Keratinocyte (primary cell): ENCODE data around the gene ZFP91. TPM values are rescaled to one million over a fixed set of nuclear protein-coding genes. Genes with fewer than 3 reads are reported as not detected.

Experiments
- DNase-seq: peaks from one replicate; pipeline ENCODE4 v3.0.0-alpha.2; 2011; ENCODE audit warnings: low read depth, missing footprints, low spot score
- FAIRE-seq: peaks from 2 replicates; lab custom pipeline; 2011; peaks lifted over from hg19 to GRCh38; lab: Jason Lieb, UNC
- H2AFZ ChIP-seq: 2 replicates; pipeline ENCODE4 v1.6.0; 2012; ENCODE audit warnings: low read length, control low read depth, inconsistent platforms; ENCODE audit not compliant: control insufficient read depth
- H3K27ac ChIP-seq: 2 replicates; pipeline ENCODE4 v1.5.1; 2011; ENCODE audit warnings: low read length; ENCODE audit not compliant: control insufficient read depth, insufficient read depth
- H3K27me3 ChIP-seq: 3 replicates; pipeline ENCODE4 v1.6.0; 2011; ENCODE audit warnings: low read length; ENCODE audit not compliant: control insufficient read depth, insufficient read depth; ENCODE audit errors: extremely low read depth
- H3K36me3 ChIP-seq, 2 experiments: 2 replicates in 1 of 2; 3 replicates in 1 of 2; pipeline ENCODE4 v1.5.1; 2011; ENCODE audit warnings: low read length in 2 of 2, mild to moderate bottlenecking in 1 of 2; ENCODE audit not compliant: control insufficient read depth in 2 of 2, insufficient read depth in 2 of 2; ENCODE audit errors: extremely low read depth in 1 of 2
- H3K4me1 ChIP-seq: 3 replicates; pipeline ENCODE4 v1.5.1; 2011; ENCODE audit warnings: low read length; ENCODE audit not compliant: control insufficient read depth, insufficient read depth; ENCODE audit errors: extremely low read depth
- H3K4me2 ChIP-seq: 3 replicates; pipeline ENCODE4 v1.6.0; 2011; ENCODE audit warnings: low read depth, low read length; ENCODE audit not compliant: control insufficient read depth, insufficient read depth; ENCODE audit errors: extremely low read depth
- H3K4me3 ChIP-seq, 3 experiments: fragments of 200-600 bp in 1 of 3; sonication (generic) in 1 of 3; 2 replicates in 2 of 3; 3 replicates in 1 of 3; pipeline ENCODE4 v1.5.1; 2011 to 2016; ENCODE audit warnings: low read length in 3 of 3, mild to moderate bottlenecking in 3 of 3, control low read depth in 2 of 3, inconsistent platforms in 1 of 3, low read depth in 1 of 3, mixed read lengths in 1 of 3, mixed run types in 1 of 3, moderate library complexity in 1 of 3; ENCODE audit not compliant: control insufficient read depth in 2 of 3, insufficient read depth in 2 of 3; ENCODE audit errors: extremely low read depth in 1 of 3
- H3K79me2 ChIP-seq: 2 replicates; pipeline ENCODE4 v1.6.0; 2012; ENCODE audit warnings: low read length; ENCODE audit not compliant: control insufficient read depth, insufficient read depth
- H3K9ac ChIP-seq: 3 replicates; pipeline ENCODE4 v1.6.0; 2011; ENCODE audit warnings: low read length; ENCODE audit not compliant: control insufficient read depth, insufficient read depth; ENCODE audit errors: extremely low read depth
- H3K9me1 ChIP-seq: 3 replicates; pipeline ENCODE4 v1.6.0; 2011; ENCODE audit warnings: low read length; ENCODE audit not compliant: control insufficient read depth, insufficient read depth; ENCODE audit errors: extremely low read depth
- H3K9me3 ChIP-seq: 2 replicates; pipeline ENCODE4 v1.5.1; 2012; ENCODE audit warnings: low read depth, low read length; ENCODE audit not compliant: control insufficient read depth
- H4K20me1 ChIP-seq: 3 replicates; pipeline ENCODE4 v1.6.0; 2011; ENCODE audit warnings: low read length; ENCODE audit not compliant: control insufficient read depth, insufficient read depth; ENCODE audit errors: extremely low read depth
- CTCF ChIP-seq, 3 experiments: IDR thresholded peaks in 1 of 3; conservative IDR thresholded peaks in 1 of 3; optimal IDR thresholded peaks in 1 of 3; 2 replicates in 2 of 3; 3 replicates in 1 of 3; pipeline versions ENCODE3 to v1.5.1; 2011; ENCODE audit warnings: low read length in 3 of 3, mild to moderate bottlenecking in 3 of 3, moderate library complexity in 2 of 3, control low read depth in 1 of 3, inconsistent platforms in 1 of 3; ENCODE audit not compliant: insufficient read depth in 2 of 3; ENCODE audit errors: extremely low read depth in 1 of 3
- EZH2 ChIP-seq: IDR thresholded peaks from one replicate; pipeline ENCODE4 v1.6.1; 2012; ENCODE audit warnings: inconsistent platforms, mild to moderate bottlenecking, low read length, moderate library complexity
- dilution Hi-C: fragments of 300-500 bp; cut with MboI; formaldehyde crosslinking; loops from one replicate; pipeline ENCODE4 v1.7.0; 2020; ENCODE audit warnings: low sequenced_read_pairs; ENCODE audit not compliant: extremely low pct_ligation_motif_present
- polyA plus RNA-seq, 5 experiments: library from polyadenylated mRNA; depleted of rRNA in 3 of 5; stranded (reverse) in 3 of 5; stranded (forward) in 1 of 5; unstranded in 1 of 5; fragments of >200 nt; gene quantifications; 1 replicate in 1 of 5; 2 replicates in 3 of 5; 3 replicates in 1 of 5; pipeline versions ENCODE4 v1.2.1 to v1.2.3, GENCODE V29; 2011 to 2012; ENCODE audit warnings: missing spikeins in 2 of 5, low read depth in 1 of 5, low replicate concordance in 1 of 5

Gene ZFP91
- polyA plus RNA-seq, 1 donor (not counting 4 experiments of a cell fraction or from before 2014, with no cell fraction given) = 45.6 TPM

GRCh38 chr11:58561394-58562098 lies 17.3 kb upstream of the ZFP91 start:
- Histone ChIP-seq H3K9me3 (no peaks in the 10 kb centered on the region), H3K27me3 (no peaks in the 10 kb centered on the region), H3K4me1 (no peaks in the 10 kb centered on the region), H3K9me1 (no peaks in the 10 kb centered on the region), H3K4me3 (no peak overlapping the region), H3K4me2 (no peak overlapping the region), H4K20me1 (no peaks in the 10 kb centered on the region), H3K9ac (no peak overlapping the region), H3K79me2 (peaks cover 8% of the 10 kb centered on the region), H3K27ac (no peak overlapping the region), H2AFZ (no peak overlapping the region), H3K36me3 (no peaks in the 10 kb centered on the region)
- TF ChIP-seq CTCF (optimal IDR thresholded peaks at IDR 0.05 in 1 of 3, IDR thresholded peaks at IDR 0.05 in 1 of 3, conservative IDR thresholded peaks at IDR 0.05 in 1 of 3; ENCODE audit: extremely low read depth in 1 of 3, insufficient read depth in 2 of 3, low read length in 3 of 3) (no peak), EZH2 (no peak)
- FAIRE-seq (no peak), DNase-seq (no peak)
- dilution Hi-C loops = no loop called here

GRCh38 chr11:58562375-58562800 lies 16.5 kb upstream of the ZFP91 start:
- DNase-seq (no peak), FAIRE-seq (no peak)
- Histone ChIP-seq H3K4me2 (no peak overlapping the region), H3K9me1 (no peaks in the 10 kb centered on the region), H3K9ac (no peak overlapping the region), H3K4me1 (no peaks in the 10 kb centered on the region), H3K27ac (no peak overlapping the region), H3K9me3 (no peaks in the 10 kb centered on the region), H3K4me3 (no peak overlapping the region), H3K27me3 (no peaks in the 10 kb centered on the region), H2AFZ (no peak overlapping the region), H3K79me2 (peaks cover 6% of the 10 kb centered on the region), H4K20me1 (no peaks in the 10 kb centered on the region), H3K36me3 (no peaks in the 10 kb centered on the region)
- TF ChIP-seq CTCF (optimal IDR thresholded peaks at IDR 0.05 in 1 of 3, IDR thresholded peaks at IDR 0.05 in 1 of 3, conservative IDR thresholded peaks at IDR 0.05 in 1 of 3; ENCODE audit: extremely low read depth in 1 of 3, insufficient read depth in 2 of 3, low read length in 3 of 3) = no peak
- TF ChIP-seq EZH2 = no peak
- dilution Hi-C loops = no loop called here
